ENCODE data around the gene GUCA2B. TPM values are rescaled to one million over a fixed set of nuclear protein-coding genes. Genes with fewer than 3 reads are reported as not detected.

GUCA2B gene
- total RNA-seq, 1 experiment from 2014 or later, result 0.75 TPM

- intact Hi-C loops (cut with micrococcal nuclease; ENCODE audit: unreplicated experiment), result no loop called here
- H3K4me1 Mint-ChIP-seq (ENCODE audit: low read depth, unreplicated experiment), result peaks cover 7% of the 10 kb centered on the region
- Histone ChIP-seq H3K36me3 (ENCODE audit: control insufficient read depth, insufficient read depth, low read length) (no peaks in the 10 kb centered on the region), H3K4me3 (ENCODE audit: low read depth, low read length) (no peak overlapping the region), H3K27me3 (replicated peaks; ENCODE audit: control insufficient read depth, insufficient read depth, low read length) (no peaks in the 10 kb centered on the region), H3K4me1 (peaks cover 15% of the 10 kb centered on the region), H3K9me3 (peaks cover 3% of the 10 kb centered on the region; the same call in 1 of the 2 replicates)
- no peak for TF ChIP-seq CTCF (IDR thresholded peaks at IDR 0.05; ENCODE audit: insufficient read depth in 1 of 2, low read depth in 1 of 2, low read length in 1 of 2, severe bottlenecking in 1 of 2, unreplicated experiment in 1 of 2)
- H3K36me3 Mint-ChIP-seq (ENCODE audit: insufficient read depth, unreplicated experiment), result peaks cover 6% of the 10 kb centered on the region
- H3K27ac Mint-ChIP-seq (ENCODE audit: unreplicated experiment), result no peak overlapping the region
- H3K27me3 Mint-ChIP-seq (ENCODE audit: insufficient read depth, unreplicated experiment), result no peaks in the 10 kb centered on the region
- no peak overlapping the region for H3K4me3 Mint-ChIP-seq (ENCODE audit: unreplicated experiment)
- no peaks in the 10 kb centered on the region for H3K9me3 Mint-ChIP-seq (ENCODE audit: unreplicated experiment)
- ChIA-PET POLR2A (no interaction called here), CTCF (no interaction called here)
- no peak for DNase-seq
- no TSS peak for BruUV-seq (replicated peaks)
Observed at GRCh38 chr1:42155362-42155761, 2.2 kb downstream of the GUCA2B start.

- Histone ChIP-seq H3K4me1 (peaks cover 7% of the 10 kb centered on the region; the same call in 1 of the 2 replicates), H3K27me3 (replicated peaks; ENCODE audit: control insufficient read depth, insufficient read depth, low read length) (no peaks in the 10 kb centered on the region), H3K4me3 (ENCODE audit: low read depth, low read length) (no peak overlapping the region), H3K36me3 (ENCODE audit: control insufficient read depth, insufficient read depth, low read length) (no peaks in the 10 kb centered on the region), H3K9me3 (peaks cover 9% of the 10 kb centered on the region; the same call in 1 of the 2 replicates)
- peaks cover 6% of the 10 kb centered on the region for H3K36me3 Mint-ChIP-seq (ENCODE audit: insufficient read depth, unreplicated experiment)
- H3K9me3 Mint-ChIP-seq (ENCODE audit: unreplicated experiment), result no peaks in the 10 kb centered on the region
- BruUV-seq (replicated peaks), result no TSS peak
- no peak for DNase-seq
- TF ChIP-seq CTCF (IDR thresholded peaks at IDR 0.05; ENCODE audit: insufficient read depth in 1 of 2, low read depth in 1 of 2, low read length in 1 of 2, severe bottlenecking in 1 of 2, unreplicated experiment in 1 of 2), result no peak
- intact Hi-C loops (cut with micrococcal nuclease; ENCODE audit: unreplicated experiment), result no loop called here
- no peaks in the 10 kb centered on the region for H3K27me3 Mint-ChIP-seq (ENCODE audit: insufficient read depth, unreplicated experiment)
- peaks cover 7% of the 10 kb centered on the region for H3K4me1 Mint-ChIP-seq (ENCODE audit: low read depth, unreplicated experiment)
- ChIA-PET CTCF (no interaction called here), POLR2A (no interaction called here)
- H3K4me3 Mint-ChIP-seq (ENCODE audit: unreplicated experiment), result no peak overlapping the region
- no peak overlapping the region for H3K27ac Mint-ChIP-seq (ENCODE audit: unreplicated experiment)
Observed at GRCh38 chr1:42157667-42158066, 4.5 kb downstream of the GUCA2B start.

- TF ChIP-seq CTCF (IDR thresholded peaks at IDR 0.05; ENCODE audit: insufficient read depth in 1 of 2, low read depth in 1 of 2, low read length in 1 of 2, severe bottlenecking in 1 of 2, unreplicated experiment in 1 of 2), result no peak
- ChIA-PET POLR2A (no interaction called here), CTCF (no interaction called here)
- Mint-ChIP-seq H3K36me3 (ENCODE audit: insufficient read depth, unreplicated experiment) (peaks cover 6% of the 10 kb centered on the region), H3K4me3 (ENCODE audit: unreplicated experiment) (no peak overlapping the region), H3K27ac (ENCODE audit: unreplicated experiment) (no peak overlapping the region), H3K4me1 (ENCODE audit: low read depth, unreplicated experiment) (peaks cover 7% of the 10 kb centered on the region), H3K9me3 (ENCODE audit: unreplicated experiment) (no peaks in the 10 kb centered on the region), H3K27me3 (ENCODE audit: insufficient read depth, unreplicated experiment) (no peaks in the 10 kb centered on the region)
- no peak for DNase-seq
- H3K27me3 ChIP-seq (replicated peaks; ENCODE audit: control insufficient read depth, insufficient read depth, low read length), result no peaks in the 10 kb centered on the region
- no TSS peak for BruUV-seq (replicated peaks)
- no peak overlapping the region for H3K4me3 ChIP-seq (ENCODE audit: low read depth, low read length)
- H3K4me1 ChIP-seq, result 0 out of 2 replicates have a peak, but pooled peaks cover 2% of the 10 kb centered on the region
- H3K36me3 ChIP-seq (ENCODE audit: control insufficient read depth, insufficient read depth, low read length), result no peaks in the 10 kb centered on the region
- intact Hi-C loops (cut with micrococcal nuclease; ENCODE audit: unreplicated experiment), result no loop called here
- H3K9me3 ChIP-seq, result peaks cover 9% of the 10 kb centered on the region; the same call in 1 of the 2 replicates
Observed at GRCh38 chr1:42158189-42158588, 5.0 kb downstream of the GUCA2B start.

Measured in Caco-2 (cell line).